HG03097 (cell line): Measurements from ENCODE around the gene SERPINB8.
A peak's percentile ranks its signal among the peaks of the same experiment; 100 is the strongest.
"Not testable (repeated sequence)": the region's sequence is repeated elsewhere in the genome, so short reads cannot be mapped to it uniquely, and the experiment has no call there.

Source experiments
- ATAC-seq: cut with Tn5 transposase; IDR thresholded peaks from one replicate; pipeline ENCODE4 v1.9.1; 2021; ENCODE audit not compliant: unreplicated experiment, low FRiP score

The SERPINB8 gene, protein sequence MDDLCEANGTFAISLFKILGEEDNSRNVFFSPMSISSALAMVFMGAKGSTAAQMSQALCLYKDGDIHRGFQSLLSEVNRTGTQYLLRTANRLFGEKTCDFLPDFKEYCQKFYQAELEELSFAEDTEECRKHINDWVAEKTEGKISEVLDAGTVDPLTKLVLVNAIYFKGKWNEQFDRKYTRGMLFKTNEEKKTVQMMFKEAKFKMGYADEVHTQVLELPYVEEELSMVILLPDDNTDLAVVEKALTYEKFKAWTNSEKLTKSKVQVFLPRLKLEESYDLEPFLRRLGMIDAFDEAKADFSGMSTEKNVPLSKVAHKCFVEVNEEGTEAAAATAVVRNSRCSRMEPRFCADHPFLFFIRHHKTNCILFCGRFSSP

GRCh38 chr18:63969942-63970808, at the start of gene SERPINB8:
SERPINB8 (plus strand) TSS chr18:63970081; CDS start chr18:63978309, 8,228 bp downstream.
- peak; percentile 92 for ATAC-seq

GRCh38 chr18:63922049-63922448, 47.8 kb upstream of the SERPINB8 start:
- ATAC-seq, result no peak

- ATAC-seq, result no peak
These were observed 45.3 kb upstream of the SERPINB8 start for GRCh38 chr18:63924551-63924950.

DNA sequence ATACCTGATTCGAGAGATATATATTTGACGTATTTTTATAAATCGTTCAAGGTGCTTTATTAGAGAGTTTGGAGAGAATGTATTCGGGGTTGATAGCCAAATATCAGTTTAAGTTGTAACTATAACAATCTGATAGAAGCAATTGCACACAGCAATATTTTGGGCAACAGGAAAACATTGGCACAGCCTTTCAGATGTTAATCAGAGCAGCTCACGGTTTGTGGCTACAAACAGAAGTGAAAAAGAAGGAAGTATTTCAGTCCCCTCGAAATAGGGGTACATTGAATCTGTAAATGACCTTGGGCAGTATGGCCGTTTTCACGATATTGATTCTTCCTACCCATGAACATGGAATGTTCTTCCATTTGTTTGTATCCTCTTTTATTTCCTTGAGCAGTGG, 41.5 kb upstream of the SERPINB8 start:
- no peak for ATAC-seq

GRCh38 chr18:63929369-63929768, 40.5 kb upstream of the SERPINB8 start:
- not testable (repeated sequence) for ATAC-seq

GRCh38 chr18:63930773-63931354, 39.0 kb upstream of the SERPINB8 start:
- ATAC-seq, result no peak

- ATAC-seq, result peak; percentile 98
These were observed 33.5 kb upstream of the SERPINB8 start for GRCh38 chr18:63936156-63936931.

- ATAC-seq, result no peak
These were observed 32.9 kb upstream of the SERPINB8 start for GRCh38 chr18:63936932-63937393.

- ATAC-seq, result no peak
These were observed 29.9 kb upstream of the SERPINB8 start for GRCh38 chr18:63940008-63940407.

DNA sequence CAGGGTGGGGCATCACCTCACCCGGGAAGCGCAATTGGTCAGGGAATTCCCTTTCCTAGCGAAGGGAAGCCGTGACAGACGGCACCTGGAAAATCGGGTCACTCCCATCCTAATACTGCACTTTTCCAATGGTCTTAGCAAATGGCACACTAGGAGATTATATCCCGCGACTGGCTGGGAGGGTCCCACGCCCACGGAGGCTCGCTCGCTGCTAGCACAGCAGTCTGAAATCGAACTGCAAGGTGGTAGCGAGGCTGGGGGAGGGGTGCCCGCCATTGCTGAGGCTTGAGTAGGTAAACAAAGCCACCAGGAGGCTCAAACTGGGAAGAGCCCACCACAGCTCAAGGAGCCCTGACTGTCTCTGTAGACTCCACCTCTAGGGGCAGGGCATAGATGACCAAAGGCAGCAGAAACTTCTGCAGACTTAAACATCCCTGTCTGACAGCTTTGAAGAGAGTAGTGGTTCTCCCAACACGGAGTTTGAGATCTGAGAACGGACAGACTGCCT, 29.3 kb upstream of the SERPINB8 start:
- not testable (repeated sequence) for ATAC-seq

DNA sequence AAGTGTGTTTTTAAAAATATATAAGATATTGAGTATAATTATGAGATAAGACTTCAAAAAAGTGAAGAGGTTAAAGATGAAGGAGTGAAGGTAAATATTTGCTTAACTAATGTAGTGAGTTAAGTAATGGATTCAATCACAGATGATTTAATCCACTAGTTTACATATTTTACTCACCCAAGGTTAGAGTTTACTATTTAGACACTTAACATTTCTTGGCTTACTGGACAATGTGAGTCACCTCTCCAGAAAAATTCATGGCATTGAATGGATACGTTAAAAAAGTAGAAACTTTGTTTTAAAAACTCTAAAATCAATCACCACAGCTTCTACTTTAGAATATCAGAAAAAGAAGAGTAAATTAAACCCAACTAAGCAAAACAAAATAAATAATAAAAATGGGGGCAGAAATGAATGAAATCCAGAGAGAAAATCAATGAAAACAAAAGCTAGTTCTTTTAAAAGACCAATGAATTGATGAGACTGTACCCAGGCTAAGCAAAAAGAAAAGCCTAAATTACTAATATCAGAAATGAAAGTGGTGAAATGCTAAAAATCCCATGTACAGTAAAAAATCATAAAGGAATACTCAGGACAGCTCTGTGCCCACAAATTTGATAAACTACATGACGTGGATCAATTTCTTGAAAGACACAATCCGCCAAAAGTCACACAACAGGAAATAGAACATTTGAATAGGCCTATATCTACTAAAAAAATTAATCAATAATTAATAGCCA, 22.7 kb upstream of the SERPINB8 start:
- ATAC-seq, result no peak

- ATAC-seq, result peak; percentile 88
These were observed 20.7 kb upstream of the SERPINB8 start, which contains the start of gene HMSD for GRCh38 chr18:63949068-63949737. HMSD (plus strand) TSS chr18:63949301; CDS start chr18:63953456, 4,155 bp downstream.

DNA sequence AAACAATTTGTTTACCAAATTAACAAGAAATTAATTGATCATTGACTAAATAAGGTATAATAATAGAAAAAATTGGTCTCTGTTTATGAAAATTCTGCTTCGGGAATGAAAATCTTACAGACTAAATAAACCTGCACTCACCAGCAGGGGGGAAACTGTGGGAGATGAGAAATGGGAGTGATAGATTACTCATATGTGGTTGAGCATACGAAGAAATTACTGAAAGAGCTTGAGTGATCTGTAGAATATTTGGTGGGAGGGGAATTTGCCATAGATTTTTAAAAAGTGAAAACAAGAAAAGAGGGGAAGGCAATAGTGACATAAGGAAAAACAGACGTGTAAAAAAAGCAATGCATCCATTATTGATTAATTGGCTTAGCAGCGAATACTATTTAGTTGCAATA, 18.6 kb upstream of the SERPINB8 start:
- ATAC-seq, result peak; percentile 37

- no peak for ATAC-seq
These were observed 16.1 kb upstream of the SERPINB8 start for GRCh38 chr18:63953811-63954210.

DNA sequence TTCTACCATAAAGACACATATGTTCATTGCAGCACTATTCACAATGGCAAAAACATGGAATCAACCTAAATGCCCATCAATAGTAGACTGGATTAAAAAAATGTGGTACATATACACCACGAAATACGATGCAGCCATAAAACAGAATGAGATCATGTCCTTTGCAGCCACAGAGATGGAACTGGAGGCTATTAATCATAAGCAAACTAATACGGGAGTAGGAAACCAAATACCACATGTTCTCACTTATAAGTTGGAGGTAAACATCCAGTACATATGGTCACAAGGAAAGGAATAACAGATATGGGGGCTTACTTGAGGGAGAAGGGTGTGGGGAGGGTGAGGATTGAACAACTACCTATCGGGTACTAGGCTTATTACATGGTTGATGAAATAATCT, 13.1 kb upstream of the SERPINB8 start:
- ATAC-seq, result no peak

DNA sequence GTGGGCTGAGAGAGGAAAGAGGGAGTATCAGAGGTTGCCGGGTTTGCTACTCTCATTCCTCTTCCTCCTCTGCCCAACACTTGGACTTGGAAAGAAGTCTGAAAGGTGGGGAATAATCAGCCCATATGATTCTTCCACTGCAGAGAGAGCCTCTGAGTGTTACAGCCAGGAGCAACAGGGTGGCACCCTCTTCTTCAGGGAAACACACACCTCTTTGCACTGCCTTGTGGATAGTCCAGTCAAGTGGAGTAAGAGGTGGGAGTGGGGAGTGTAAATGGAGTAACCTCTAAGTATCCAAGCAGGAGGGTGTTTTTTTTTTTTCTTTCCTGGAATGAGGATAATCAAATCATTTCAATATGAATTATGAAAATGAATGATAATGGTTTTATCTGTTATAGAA, 9.0 kb upstream of the SERPINB8 start:
- no peak for ATAC-seq

- no peak for ATAC-seq
These were observed 8.4 kb upstream of the SERPINB8 start for GRCh38 chr18:63961435-63961980.

- ATAC-seq, result no peak
These were observed 7.7 kb upstream of the SERPINB8 start for GRCh38 chr18:63962137-63962536.
